HG03457 (cell line): ENCODE results near the gene ZNF275.
"Not testable (repeated sequence)": the region's sequence is repeated elsewhere in the genome, so short reads cannot be mapped to it uniquely, and the experiment has no call there.

Source experiments
- ATAC-seq: cut with Tn5 transposase; IDR thresholded peaks from one replicate; pipeline ENCODE4 v1.9.1; 2021; ENCODE audit warnings: moderate number of reproducible peaks; ENCODE audit not compliant: unreplicated experiment

The ZNF275 gene

GRCh38 chrX:153333821-153334653 lies at the start of gene ZNF275:
Gene ZNF275 (plus strand): TSS chrX:153334153. CDS start chrX:153336680, 2,527 bp downstream.
- ATAC-seq: peak; percentile 65

- ATAC-seq: not testable (repeated sequence)
These were observed 48.3 kb upstream of the ZNF275 start for GRCh38 chrX:153285678-153286077.

DNA sequence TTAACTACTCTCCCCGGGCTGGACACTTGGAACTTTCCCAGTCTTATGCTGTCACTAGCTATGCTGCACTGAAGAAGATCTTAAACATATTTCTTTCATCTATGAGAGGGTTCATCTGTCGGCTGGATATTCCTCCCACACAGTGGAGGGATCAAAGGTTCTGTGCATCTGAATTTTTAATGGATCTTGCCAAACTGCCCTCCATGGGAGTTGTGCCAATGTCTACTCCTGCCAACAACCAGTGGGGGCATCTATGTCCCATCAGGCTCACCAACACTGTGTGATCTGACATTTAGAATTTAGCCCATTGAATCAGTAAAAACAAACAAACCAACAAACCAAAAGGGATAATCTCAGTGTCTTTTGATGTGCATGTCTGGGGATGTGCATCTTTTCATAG lies 45.1 kb upstream of the ZNF275 start:
- not testable (repeated sequence) for ATAC-seq

DNA sequence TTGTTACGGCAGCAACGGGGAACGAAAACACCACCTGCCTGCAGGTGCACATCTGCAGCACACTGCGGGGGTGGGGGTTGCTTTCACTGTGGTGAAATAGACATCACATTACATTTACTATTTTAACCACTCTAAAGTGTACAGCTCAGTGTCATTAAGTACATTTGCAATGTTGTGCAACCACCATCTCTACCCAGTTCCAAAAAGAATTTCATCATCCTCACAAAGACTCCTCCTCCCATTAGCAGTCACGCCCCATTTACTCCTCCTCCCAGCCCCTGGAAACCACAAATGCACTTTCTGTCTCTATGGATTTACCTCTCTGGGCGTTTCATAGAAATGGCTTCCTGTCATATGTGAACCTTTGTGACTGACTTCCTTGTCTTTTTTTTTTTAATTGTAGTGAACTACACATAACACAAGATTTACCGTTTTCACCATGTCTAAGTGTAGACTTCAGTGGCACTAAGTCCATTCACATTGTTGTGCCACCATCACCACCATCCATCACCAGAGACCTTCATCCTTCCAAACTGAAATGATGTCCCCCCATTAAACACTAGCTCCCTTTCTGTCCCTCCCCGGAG lies 40.4 kb upstream of the ZNF275 start:
- ATAC-seq: not testable (repeated sequence)

DNA sequence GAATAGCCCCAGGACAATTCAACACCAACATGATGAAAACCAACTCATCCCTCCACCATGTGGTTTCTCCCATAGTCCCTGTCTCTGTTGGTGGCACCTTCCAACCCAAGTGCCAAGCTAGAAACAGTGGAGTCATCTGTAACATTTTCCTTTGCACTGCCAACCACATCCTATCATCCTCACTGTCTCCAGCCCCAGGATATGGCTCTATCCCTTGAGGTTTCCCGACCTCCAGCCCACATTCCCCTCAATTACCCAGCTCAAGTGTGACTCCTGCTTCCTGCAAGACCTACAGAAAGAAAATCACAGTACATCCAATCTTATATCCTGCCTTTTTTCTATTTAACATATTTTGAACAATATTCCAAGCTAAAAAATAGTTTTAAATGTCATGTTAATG lies 36.6 kb upstream of the ZNF275 start:
- ATAC-seq: no peak

- ATAC-seq: no peak
These were observed 34.1 kb upstream of the ZNF275 start for GRCh38 chrX:153299855-153300254.

DNA sequence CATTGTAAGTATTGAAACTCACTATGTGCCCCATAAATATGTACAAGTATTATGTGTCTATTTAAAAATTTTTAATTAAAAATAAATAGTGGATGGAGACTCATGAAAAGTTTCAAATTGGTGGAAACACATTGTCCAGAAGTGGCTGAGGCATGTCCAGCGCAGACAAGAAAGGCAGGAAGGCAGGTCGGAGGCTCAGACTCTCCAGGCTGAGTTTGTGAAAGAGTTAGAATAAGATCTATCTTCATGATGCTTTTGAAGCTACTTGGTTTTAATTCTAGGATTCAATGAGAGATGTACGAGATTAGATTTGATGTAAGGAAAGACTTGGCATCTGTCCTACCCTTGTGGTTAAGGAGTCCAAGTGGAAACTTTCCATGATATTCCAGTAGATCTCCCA lies 32.2 kb upstream of the ZNF275 start:
- no peak for ATAC-seq

DNA sequence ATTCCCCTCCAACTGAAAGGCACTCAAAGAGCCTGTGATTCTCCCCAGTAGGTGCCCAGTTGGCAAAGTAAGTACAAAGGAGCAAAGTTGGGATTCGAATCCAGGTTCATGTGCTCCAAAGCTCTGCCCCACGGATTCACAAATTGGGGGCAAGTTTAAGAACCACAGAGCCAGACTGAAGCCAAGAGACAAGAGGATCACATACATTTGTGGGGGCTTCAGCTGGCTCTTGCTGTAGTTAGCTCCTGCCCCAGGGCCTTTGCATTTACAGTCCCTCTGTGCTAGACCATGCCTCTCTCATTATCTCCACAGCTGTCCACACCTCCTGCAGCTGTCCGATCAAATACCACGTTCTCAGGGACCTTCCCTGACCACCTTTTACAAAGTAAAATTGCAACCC lies 31.2 kb upstream of the ZNF275 start:
- no peak for ATAC-seq

- ATAC-seq: no peak
These were observed 30.4 kb upstream of the ZNF275 start for GRCh38 chrX:153303276-153304262.

DNA sequence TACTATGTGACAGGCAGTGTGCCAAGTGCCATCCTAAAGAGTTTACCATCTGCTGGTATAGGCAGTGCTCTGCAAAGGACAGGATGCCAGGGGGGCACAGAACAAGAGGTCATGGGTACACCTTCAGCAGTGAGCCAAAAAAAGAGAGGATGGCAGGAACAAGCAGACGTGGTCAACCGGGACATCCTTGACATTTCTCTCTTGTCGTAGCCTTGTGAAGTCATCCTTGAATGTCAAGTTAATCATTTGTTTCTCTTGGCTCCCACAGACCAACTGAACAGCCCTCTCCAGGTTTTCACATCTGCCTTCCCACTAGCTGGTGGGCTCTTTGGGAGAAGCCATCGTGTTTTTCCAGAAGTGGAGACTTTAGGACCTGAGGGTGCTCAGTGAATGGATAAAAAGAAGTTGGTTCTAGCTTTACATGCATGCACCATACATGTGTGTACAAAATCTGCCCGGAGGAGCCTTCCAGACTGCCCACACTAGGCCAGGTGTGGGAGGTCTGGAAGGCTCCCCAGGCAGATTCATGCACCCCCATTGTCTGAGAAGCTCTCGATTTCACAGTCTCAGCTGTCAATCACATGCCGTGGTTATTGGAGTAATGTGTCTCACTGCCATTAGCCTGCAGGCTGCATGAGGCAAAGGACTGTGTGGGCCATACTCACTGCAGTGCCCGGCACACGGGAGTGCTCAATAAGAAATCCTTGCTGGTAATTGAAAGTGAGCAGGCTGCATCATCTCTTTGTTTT lies 28.8 kb upstream of the ZNF275 start:
- ATAC-seq: no peak

DNA sequence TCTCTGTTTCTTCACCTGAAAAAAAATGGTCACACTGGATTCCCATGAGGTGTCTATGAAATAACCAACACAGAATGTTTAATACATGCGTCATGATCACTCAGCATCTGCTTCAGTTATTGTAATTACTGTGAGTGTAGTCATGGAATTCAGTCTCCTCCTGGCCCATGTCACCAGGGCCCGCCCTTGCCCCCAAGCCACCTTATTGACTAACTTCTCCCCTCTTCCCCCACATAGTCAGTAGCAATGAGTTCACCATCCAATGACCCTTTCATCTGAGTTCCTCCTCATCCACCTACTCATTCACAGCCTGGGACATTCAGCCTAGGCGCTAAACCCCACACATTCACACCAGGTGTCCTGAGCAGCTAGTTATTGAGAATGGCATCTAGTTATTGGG lies 28.0 kb upstream of the ZNF275 start:
- no peak for ATAC-seq

GRCh38 chrX:153306527-153307115 lies 27.3 kb upstream of the ZNF275 start:
- no peak for ATAC-seq

DNA sequence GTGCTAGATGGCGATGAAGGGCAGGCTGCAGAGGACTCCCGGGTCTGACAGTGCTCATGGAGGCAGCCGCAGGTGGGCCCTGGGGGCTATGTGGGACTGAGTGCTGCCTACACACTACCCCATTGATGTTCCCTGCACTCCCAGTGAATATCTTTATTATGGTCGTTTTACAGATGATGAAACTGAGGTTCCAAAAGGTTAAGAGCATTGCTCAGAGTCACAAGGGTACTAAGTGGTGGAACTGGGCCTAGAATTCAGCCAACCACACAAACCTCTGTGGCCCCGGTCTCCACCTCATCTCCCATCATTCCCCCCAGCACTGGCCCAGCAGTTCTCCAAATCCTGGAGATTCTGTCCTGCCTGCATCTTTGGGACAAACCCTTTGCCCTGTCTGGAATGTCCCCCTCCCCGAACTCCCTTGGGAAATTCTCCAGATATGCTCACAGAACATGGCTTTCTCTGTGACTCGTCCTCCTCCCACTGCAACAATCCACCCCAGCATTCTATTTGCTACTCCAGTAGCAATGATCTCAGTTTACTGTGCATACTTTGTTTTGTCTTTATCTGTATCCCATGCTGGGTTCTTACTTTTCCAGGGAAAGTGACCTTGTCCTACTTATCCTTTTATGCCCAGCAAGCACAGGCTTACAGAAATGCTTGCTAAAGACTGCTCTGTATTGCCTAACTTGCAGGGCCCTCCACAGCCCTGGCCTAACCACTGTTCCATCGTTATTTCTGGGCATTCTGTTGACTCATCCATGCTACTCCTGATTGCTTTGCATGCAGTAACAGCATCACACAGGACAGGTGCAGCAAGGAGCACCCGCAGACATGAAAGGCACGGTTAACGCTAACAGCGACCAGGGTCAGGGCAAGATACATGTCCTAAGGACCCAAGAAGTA lies 26.4 kb upstream of the ZNF275 start:
- no peak for ATAC-seq

DNA sequence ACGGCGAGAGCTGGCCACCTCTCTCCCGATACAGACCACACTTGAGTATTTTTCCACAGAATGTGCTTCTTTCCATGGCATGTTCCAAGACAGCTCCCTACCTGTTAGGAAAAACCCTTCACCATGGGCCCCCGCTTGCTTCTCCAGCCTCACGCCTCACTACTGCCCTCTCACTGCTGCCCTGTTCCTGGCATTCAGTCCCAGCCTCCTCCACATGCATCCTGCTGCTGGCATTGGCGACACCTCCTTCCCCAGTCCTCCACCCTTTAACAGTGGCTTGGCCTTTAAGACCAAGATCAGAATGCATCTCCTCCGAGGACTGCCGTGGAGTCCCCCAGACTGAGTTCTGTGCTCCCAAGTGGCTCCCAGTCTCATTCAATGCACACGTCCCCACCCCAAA lies 23.1 kb upstream of the ZNF275 start:
- no peak for ATAC-seq

DNA sequence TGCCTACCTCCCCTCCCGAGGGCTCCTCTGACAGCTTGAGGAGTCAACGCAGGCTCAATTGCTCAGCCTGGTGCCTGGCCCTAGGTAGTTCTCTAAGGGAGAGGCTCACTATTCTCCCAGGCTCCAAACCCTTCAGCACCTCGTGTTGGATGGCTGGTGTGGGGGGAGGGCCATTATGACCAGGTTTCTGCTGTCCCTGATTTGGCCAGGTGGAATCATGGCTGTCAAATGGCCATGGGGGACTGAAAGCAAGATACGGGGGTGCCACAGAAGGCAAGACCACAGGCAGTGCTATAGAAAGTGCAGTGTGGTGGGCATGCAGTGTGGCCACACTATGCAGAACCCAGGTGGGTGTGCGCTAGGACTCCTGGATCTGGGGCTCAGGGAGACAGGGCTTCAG lies 21.9 kb upstream of the ZNF275 start:
- ATAC-seq: no peak

GRCh38 chrX:153312842-153313241 lies 21.1 kb upstream of the ZNF275 start:
- no peak for ATAC-seq

DNA sequence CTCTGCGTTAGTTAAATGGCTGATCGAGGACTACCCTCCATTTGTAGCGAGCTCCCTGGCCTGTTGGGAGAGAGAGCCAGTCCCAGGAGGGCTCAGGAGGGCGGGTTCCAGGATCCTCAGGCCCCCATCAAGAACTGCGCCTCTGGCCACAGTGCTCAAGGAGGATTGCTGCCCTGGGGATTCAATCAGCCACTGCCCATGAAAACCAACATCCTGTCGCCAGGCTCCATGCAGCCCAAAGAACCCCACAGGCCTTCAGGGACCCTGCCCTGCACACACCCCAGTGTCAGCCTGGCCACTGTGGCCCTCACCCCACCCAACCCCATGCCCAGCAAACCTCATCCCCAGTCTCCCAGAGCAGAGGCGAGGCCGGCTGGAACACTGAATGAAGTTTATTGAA lies 16.6 kb upstream of the ZNF275 start:
- no peak for ATAC-seq

DNA sequence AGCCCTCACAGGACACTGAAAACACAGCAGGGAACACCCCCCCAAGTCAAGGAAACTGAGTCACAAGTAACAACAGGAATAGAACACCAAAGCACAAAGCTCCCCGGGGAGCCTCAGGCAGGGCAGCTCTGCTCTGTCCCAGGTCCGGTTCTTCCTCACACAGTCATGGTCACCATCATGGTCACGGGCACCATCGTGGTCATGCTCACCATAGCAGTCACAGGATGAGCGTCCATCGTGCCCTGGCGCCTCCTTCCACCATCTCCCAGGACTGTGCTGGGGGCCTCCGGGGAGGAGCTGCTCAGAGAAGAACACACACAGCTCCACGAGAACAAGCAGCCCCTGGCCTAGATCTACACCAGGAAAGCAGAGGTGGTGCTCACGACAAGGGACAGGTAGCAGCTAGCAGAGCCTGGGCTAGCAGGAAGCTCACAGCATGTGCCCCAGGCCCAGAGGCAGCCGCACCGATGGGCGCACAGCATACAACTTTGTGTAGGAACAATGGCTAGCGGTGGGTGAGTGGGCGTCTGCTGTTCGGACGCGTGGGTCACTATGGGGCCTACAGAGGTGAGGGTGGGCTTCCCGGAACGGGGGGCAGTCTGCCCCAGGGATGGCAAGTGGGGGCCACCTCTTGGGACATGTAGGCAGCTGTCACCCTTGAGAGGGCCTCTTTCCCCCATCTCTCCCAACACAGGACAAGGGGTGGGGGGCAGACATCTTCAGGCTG lies 15.8 kb upstream of the ZNF275 start:
- ATAC-seq: no peak

GRCh38 chrX:153318811-153319210 lies 15.1 kb upstream of the ZNF275 start:
- no peak for ATAC-seq
